Hepatocyte (in vitro differentiated cells): ENCODE data around the gene INSIG1. TPM values are rescaled to one million over a fixed set of nuclear protein-coding genes. Genes with fewer than 3 reads are reported as not detected.

Experiments used
- DNase-seq: peaks from one replicate; pipeline ENCODE4 v3.0.0-alpha.2; 2016; ENCODE audit warnings: low spot score
- H2AFZ ChIP-seq: fragments of 200-600 bp; sonication (generic); 2 replicates; pipeline ENCODE4 v1.6.0; 2016; ENCODE audit warnings: antibody characterized with exemption, mild to moderate bottlenecking
- H3K27ac ChIP-seq: fragments of 200-600 bp; sonication (generic); 2 replicates; pipeline ENCODE4 v1.5.1; 2016; ENCODE audit warnings: mild to moderate bottlenecking
- H3K27me3 ChIP-seq: fragments of 200-600 bp; sonication (generic); 2 replicates; pipeline ENCODE4 v1.6.1; 2016
- H3K36me3 ChIP-seq: fragments of 200-600 bp; sonication (generic); replicated peaks from 2 replicates; pipeline ENCODE4 v1.5.1; 2016; ENCODE audit warnings: low read depth; ENCODE audit not compliant: insufficient read depth
- H3K4me1 ChIP-seq: fragments of 200-600 bp; sonication (generic); 2 replicates; pipeline ENCODE4 v1.5.1; 2016; ENCODE audit warnings: mild to moderate bottlenecking, moderate library complexity; ENCODE audit not compliant: insufficient read depth
- H3K4me2 ChIP-seq: fragments of 200-600 bp; sonication (generic); 2 replicates; pipeline ENCODE4 v1.6.0; 2016
- H3K4me3 ChIP-seq: fragments of 200-600 bp; sonication (generic); 2 replicates; pipeline ENCODE4 v1.5.1; 2016; ENCODE audit warnings: mild to moderate bottlenecking
- H3K79me2 ChIP-seq: fragments of 200-600 bp; sonication (generic); 2 replicates; pipeline ENCODE4 v1.6.0; 2017; ENCODE audit warnings: mild to moderate bottlenecking
- H3K9me2 ChIP-seq: fragments of 200-600 bp; sonication (generic); replicated peaks from 2 replicates; pipeline ENCODE4 v1.6.0; 2017; ENCODE audit warnings: mild to moderate bottlenecking; ENCODE audit not compliant: insufficient read depth
- H3K9me3 ChIP-seq: fragments of 200-600 bp; sonication (generic); 2 replicates; pipeline ENCODE4 v1.5.1; 2016; ENCODE audit warnings: low read depth, mild to moderate bottlenecking
- H4K20me1 ChIP-seq: fragments of 200-600 bp; sonication (generic); 2 replicates; pipeline ENCODE4 v1.6.0; 2016; ENCODE audit warnings: mild to moderate bottlenecking; ENCODE audit not compliant: insufficient read depth, poor library complexity, severe bottlenecking
- EZH2 ChIP-seq: fragments of 200-600 bp; sonication (generic); IDR thresholded peaks from 2 replicates; pipeline ENCODE4 v1.6.1; 2016; ENCODE audit warnings: antibody characterized with exemption, mild to moderate bottlenecking, borderline replicate concordance
- EZH2phosphoT487 ChIP-seq: fragments of 200-600 bp; sonication (generic); IDR thresholded peaks from one replicate; pipeline ENCODE4 v1.6.1; 2018; ENCODE audit warnings: antibody characterized with exemption, mild to moderate bottlenecking, low read depth, moderate library complexity; ENCODE audit not compliant: unreplicated experiment, severe bottlenecking
- WGBS: methylation state at CpG from one replicate; pipeline ENCODE4 v1.1.6; 2016; ENCODE audit warnings: low lambda C conversion rate; ENCODE audit errors: missing lambda C conversion rate; 5-methylcytosine and 5-hydroxymethylcytosine counted together
- polyA plus RNA-seq: library from polyadenylated mRNA; unstranded; fragments of >200 nt; fragmentation: Nextera tagmentation; extraction: Ambion mirVana; gene quantifications from 2 replicates; pipeline ENCODE4 v1.2.1, GENCODE V29; 2016
- total RNA-seq: library from RNA; depleted of rRNA; stranded (reverse); fragments of >200 nt; gene quantifications from 2 replicates; pipeline ENCODE4 v1.2.3, GENCODE V29; 2014
- TF ChIP-seq, protein P1 (sequence below): fragments of 200-600 bp; sonication (generic); IDR thresholded peaks from 2 replicates; pipeline ENCODE4 v1.5.1; 2016; ENCODE audit warnings: antibody characterized with exemption, mild to moderate bottlenecking; ENCODE audit not compliant: poor library complexity

Gene INSIG1
- total and polyA plus RNA-seq, 2 experiments from 2014 or later: 196 to 305 TPM

DNA sequence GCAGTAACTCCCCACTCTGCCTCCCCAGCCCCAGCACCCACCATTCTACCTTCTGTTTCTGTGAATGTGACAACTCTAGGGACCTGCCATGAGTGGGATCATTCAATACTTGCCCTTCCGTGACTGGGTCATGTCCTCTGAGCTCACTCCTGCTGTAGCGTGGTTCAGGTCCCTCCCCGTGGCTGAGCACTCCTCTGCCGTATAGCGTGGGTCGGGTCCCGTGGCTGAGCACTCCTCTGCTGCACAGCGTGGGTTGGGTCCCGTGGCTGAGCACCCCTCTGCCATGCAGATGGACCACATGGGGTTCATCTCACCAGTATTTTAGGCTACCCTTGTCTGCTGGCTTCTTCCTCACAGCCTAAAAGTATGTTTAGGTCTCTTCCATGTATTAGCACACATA is 43.0 kb downstream of the INSIG1 start:
- Histone ChIP-seq H3K4me1 (peaks cover 6% of the 10 kb centered on the region), H2AFZ (no peak overlapping the region), H3K4me2 (no peak overlapping the region), H3K9me2 (no peaks in the 10 kb centered on the region), H3K4me3 (no peak overlapping the region), H3K36me3 (no peaks in the 10 kb centered on the region), H3K79me2 (no peaks in the 10 kb centered on the region), H4K20me1 (no peaks in the 10 kb centered on the region), H3K27ac (no peak overlapping the region), H3K27me3 (peaks cover 8% of the 10 kb centered on the region), H3K9me3 (no peaks in the 10 kb centered on the region)
- TF ChIP-seq, protein P1, sequence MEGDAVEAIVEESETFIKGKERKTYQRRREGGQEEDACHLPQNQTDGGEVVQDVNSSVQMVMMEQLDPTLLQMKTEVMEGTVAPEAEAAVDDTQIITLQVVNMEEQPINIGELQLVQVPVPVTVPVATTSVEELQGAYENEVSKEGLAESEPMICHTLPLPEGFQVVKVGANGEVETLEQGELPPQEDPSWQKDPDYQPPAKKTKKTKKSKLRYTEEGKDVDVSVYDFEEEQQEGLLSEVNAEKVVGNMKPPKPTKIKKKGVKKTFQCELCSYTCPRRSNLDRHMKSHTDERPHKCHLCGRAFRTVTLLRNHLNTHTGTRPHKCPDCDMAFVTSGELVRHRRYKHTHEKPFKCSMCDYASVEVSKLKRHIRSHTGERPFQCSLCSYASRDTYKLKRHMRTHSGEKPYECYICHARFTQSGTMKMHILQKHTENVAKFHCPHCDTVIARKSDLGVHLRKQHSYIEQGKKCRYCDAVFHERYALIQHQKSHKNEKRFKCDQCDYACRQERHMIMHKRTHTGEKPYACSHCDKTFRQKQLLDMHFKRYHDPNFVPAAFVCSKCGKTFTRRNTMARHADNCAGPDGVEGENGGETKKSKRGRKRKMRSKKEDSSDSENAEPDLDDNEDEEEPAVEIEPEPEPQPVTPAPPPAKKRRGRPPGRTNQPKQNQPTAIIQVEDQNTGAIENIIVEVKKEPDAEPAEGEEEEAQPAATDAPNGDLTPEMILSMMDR: no peak
- TF ChIP-seq EZH2: no peak
- no peak for TF ChIP-seq EZH2phosphoT487
- 93% methylated on average over 9 of the region's 9 CpGs for WGBS
- no peak for DNase-seq

GRCh38 chr7:155341463-155341983 is 43.8 kb downstream of the INSIG1 start:
- Histone ChIP-seq H3K4me3 (no peak overlapping the region), H3K79me2 (no peaks in the 10 kb centered on the region), H3K4me1 (peaks cover 6% of the 10 kb centered on the region), H3K36me3 (no peaks in the 10 kb centered on the region), H3K27me3 (peaks cover 2% of the 10 kb centered on the region), H2AFZ (no peak overlapping the region), H3K9me3 (no peaks in the 10 kb centered on the region), H3K4me2 (no peak overlapping the region), H3K27ac (no peak overlapping the region), H4K20me1 (no peaks in the 10 kb centered on the region), H3K9me2 (no peaks in the 10 kb centered on the region)
- DNase-seq: no peak
- 71% methylated on average over 5 of the region's 5 CpGs for WGBS
- TF ChIP-seq EZH2phosphoT487 (no peak), EZH2 (no peak)
- TF ChIP-seq, protein P1: no peak

GRCh38 chr7:155342313-155342712 is 44.6 kb downstream of the INSIG1 start:
- H2AFZ ChIP-seq: no peak overlapping the region
- no peak for DNase-seq
- peaks cover 6% of the 10 kb centered on the region for H3K4me1 ChIP-seq
- no peaks in the 10 kb centered on the region for H4K20me1 ChIP-seq
- no peaks in the 10 kb centered on the region for H3K36me3 ChIP-seq
- no peaks in the 10 kb centered on the region for H3K9me3 ChIP-seq
- H3K79me2 ChIP-seq: no peaks in the 10 kb centered on the region
- 85% methylated on average over 11 of the region's 11 CpGs for WGBS
- H3K4me2 ChIP-seq: no peak overlapping the region
- no peaks in the 10 kb centered on the region for H3K27me3 ChIP-seq
- H3K27ac ChIP-seq: no peak overlapping the region
- TF ChIP-seq EZH2phosphoT487 (no peak), EZH2 (no peak)
- TF ChIP-seq, protein P1: no peak
- H3K9me2 ChIP-seq: no peaks in the 10 kb centered on the region
- no peak overlapping the region for H3K4me3 ChIP-seq

- WGBS: 90% methylated on average over 7 of the region's 7 CpGs
- no peak overlapping the region for H3K27ac ChIP-seq
- no peaks in the 10 kb centered on the region for H3K27me3 ChIP-seq
- no peaks in the 10 kb centered on the region for H3K36me3 ChIP-seq
- TF ChIP-seq EZH2phosphoT487: no peak
- TF ChIP-seq, protein P1: no peak
- H3K4me1 ChIP-seq: peaks cover 6% of the 10 kb centered on the region
- no peak for DNase-seq
- H3K4me2 ChIP-seq: no peak overlapping the region
- H3K4me3 ChIP-seq: no peak overlapping the region
- H2AFZ ChIP-seq: no peak overlapping the region
- H3K9me3 ChIP-seq: no peaks in the 10 kb centered on the region
- no peaks in the 10 kb centered on the region for H3K79me2 ChIP-seq
- no peaks in the 10 kb centered on the region for H3K9me2 ChIP-seq
- H4K20me1 ChIP-seq: no peaks in the 10 kb centered on the region
These were observed 45.5 kb downstream of the INSIG1 start for GRCh38 chr7:155343150-155343549.
